AG09309 (cell line): ENCODE measurements around the gene MCRIP1.

Source experiments
- DNase-seq: peaks from one replicate; pipeline ENCODE4 v3.0.0-alpha.2; 2010; ENCODE audit warnings: low read depth
- H3K4me3 ChIP-seq: 2 replicates; pipeline ENCODE4 v1.5.1; 2011; ENCODE audit warnings: mild to moderate bottlenecking, low read depth, low read length, moderate library complexity; ENCODE audit not compliant: control insufficient read depth
- TF ChIP-seq, protein P1 (sequence below): IDR thresholded peaks from 2 replicates; pipeline ENCODE4 v1.5.1; 2011; ENCODE audit warnings: mild to moderate bottlenecking, low read depth, low read length, inconsistent platforms; ENCODE audit not compliant: insufficient read depth, control insufficient read depth; ENCODE audit errors: missing control alignments

Gene MCRIP1

DNA sequence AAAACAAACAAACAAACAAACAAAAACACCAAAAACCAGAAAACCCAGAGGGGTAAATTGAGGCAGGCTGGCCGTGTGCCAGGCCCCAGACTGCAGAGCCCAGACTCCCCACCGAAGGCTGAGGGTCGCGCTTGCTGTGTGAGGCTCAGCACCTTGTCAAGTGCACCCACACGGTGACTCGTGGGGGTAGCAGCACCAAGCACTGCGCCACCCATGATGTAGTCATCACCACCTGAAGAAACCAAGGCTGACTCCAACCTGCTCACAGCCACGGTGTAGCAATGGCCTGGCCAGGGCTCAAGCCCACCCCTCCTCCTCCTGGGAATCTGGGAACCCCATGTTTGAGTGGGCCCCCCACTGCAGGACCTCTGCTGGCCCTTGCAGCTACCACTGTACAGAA is 11.9 kb downstream of the MCRIP1 start:
- DNase-seq, result no peak
- TF ChIP-seq, protein P1, sequence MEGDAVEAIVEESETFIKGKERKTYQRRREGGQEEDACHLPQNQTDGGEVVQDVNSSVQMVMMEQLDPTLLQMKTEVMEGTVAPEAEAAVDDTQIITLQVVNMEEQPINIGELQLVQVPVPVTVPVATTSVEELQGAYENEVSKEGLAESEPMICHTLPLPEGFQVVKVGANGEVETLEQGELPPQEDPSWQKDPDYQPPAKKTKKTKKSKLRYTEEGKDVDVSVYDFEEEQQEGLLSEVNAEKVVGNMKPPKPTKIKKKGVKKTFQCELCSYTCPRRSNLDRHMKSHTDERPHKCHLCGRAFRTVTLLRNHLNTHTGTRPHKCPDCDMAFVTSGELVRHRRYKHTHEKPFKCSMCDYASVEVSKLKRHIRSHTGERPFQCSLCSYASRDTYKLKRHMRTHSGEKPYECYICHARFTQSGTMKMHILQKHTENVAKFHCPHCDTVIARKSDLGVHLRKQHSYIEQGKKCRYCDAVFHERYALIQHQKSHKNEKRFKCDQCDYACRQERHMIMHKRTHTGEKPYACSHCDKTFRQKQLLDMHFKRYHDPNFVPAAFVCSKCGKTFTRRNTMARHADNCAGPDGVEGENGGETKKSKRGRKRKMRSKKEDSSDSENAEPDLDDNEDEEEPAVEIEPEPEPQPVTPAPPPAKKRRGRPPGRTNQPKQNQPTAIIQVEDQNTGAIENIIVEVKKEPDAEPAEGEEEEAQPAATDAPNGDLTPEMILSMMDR, result no peak
- H3K4me3 ChIP-seq, result no peak overlapping the region

DNA sequence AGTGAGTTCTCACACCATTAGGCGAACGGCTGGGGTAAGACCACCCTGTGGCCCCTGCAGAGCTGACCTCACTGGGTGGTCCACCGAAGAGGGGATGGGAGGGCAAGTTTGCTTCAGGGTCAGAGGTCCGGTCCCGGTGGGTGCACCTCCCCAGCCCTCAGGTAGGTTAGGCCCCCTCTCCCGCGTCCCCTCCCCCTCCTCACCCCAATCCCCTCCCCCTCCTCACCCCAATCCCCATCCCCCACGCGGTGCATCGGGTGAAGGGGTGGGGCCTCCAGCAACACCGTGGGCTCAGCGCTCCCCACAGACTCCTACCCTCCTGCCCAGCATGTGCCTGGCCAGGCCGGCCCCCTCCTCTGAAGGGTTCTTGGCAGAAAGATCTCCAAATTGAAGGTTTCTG is 13.4 kb downstream of the MCRIP1 start:
- TF ChIP-seq, protein P1, result no peak
- no peak overlapping the region for H3K4me3 ChIP-seq
- DNase-seq, result no peak

GRCh38 chr17:81817758-81818147 is 15.3 kb downstream of the MCRIP1 start:
- H3K4me3 ChIP-seq, result no peak overlapping the region
- TF ChIP-seq, protein P1, result no peak
- DNase-seq, result no peak

- TF ChIP-seq, protein P1, result no peak
- no peak overlapping the region for H3K4me3 ChIP-seq
- no peak for DNase-seq
Observed at GRCh38 chr17:81815646-81815986, 17.5 kb downstream of the MCRIP1 start.

GRCh38 chr17:81814748-81815645 is 18.1 kb downstream of the MCRIP1 start:
- DNase-seq, result no peak
- H3K4me3 ChIP-seq, result no peak overlapping the region
- TF ChIP-seq, protein P1, result no peak

GRCh38 chr17:81813861-81814683 is 19.0 kb downstream of the MCRIP1 start:
- H3K4me3 ChIP-seq, result no peak overlapping the region
- no peak for DNase-seq
- TF ChIP-seq, protein P1, result no peak
